Endodermal cell (in vitro differentiated cells): ENCODE results near the gene ETAA1. TPM values are rescaled to one million over a fixed set of nuclear protein-coding genes. Genes with fewer than 3 reads are reported as not detected.

ENCODE experiments used
- DNase-seq: peaks from one replicate; pipeline ENCODE4 v3.0.0-alpha.2; 2017
- H3K27ac ChIP-seq: 2 replicates; pipeline ENCODE4 v1.5.1; 2013; ENCODE audit warnings: mild to moderate bottlenecking, low read depth, low read length, moderate library complexity
- H3K27me3 ChIP-seq: 2 replicates; pipeline ENCODE4 v1.6.1; 2013; ENCODE audit warnings: mild to moderate bottlenecking, low read length, moderate library complexity; ENCODE audit not compliant: insufficient read depth, control insufficient read depth, poor library complexity, severe bottlenecking
- H3K36me3 ChIP-seq: 2 replicates; pipeline ENCODE4 v1.7.0; 2013; ENCODE audit warnings: mild to moderate bottlenecking, low read length, moderate library complexity; ENCODE audit not compliant: control insufficient read depth, insufficient read depth
- H3K4me1 ChIP-seq: one replicate; pipeline ENCODE4 v1.7.0; 2013; ENCODE audit warnings: low read length; ENCODE audit not compliant: control insufficient read depth, insufficient read depth
- H3K4me3 ChIP-seq: 2 replicates; pipeline ENCODE4 v1.5.1; 2013; ENCODE audit warnings: mild to moderate bottlenecking, low read length, moderate library complexity
- H3K9ac ChIP-seq: 2 replicates; pipeline ENCODE4 v1.6.1; 2013; ENCODE audit warnings: mild to moderate bottlenecking, low read length, moderate library complexity; ENCODE audit not compliant: poor library complexity, severe bottlenecking; ENCODE audit errors: extremely low read depth
- H3K9me3 ChIP-seq: 2 replicates; pipeline ENCODE4 v1.6.1; 2013; ENCODE audit warnings: mild to moderate bottlenecking, low read length, moderate library complexity; ENCODE audit not compliant: control insufficient read depth
- H3K27ac Mint-ChIP-seq: 2 replicates; pipeline ENCODE4 v1.8.0; 2020; ENCODE audit warnings: mixed read lengths
- H3K27me3 Mint-ChIP-seq: 2 replicates; pipeline ENCODE4 v1.8.0; 2021; ENCODE audit warnings: mild to moderate bottlenecking, mixed read lengths; ENCODE audit not compliant: insufficient read depth
- H3K36me3 Mint-ChIP-seq: 2 replicates; pipeline ENCODE4 v1.8.0; 2020; ENCODE audit warnings: low read depth, mixed read lengths
- H3K4me1 Mint-ChIP-seq: 2 replicates; pipeline ENCODE4 v1.8.0; 2020; ENCODE audit warnings: mixed read lengths
- H3K4me3 Mint-ChIP-seq: 2 replicates; pipeline ENCODE4 v1.8.0; 2020; ENCODE audit warnings: mild to moderate bottlenecking, moderate library complexity, mixed read lengths
- H3K9me3 Mint-ChIP-seq: 2 replicates; pipeline ENCODE4 v1.8.0; 2020; ENCODE audit warnings: mild to moderate bottlenecking, mixed read lengths
- WGBS, 2 experiments: methylation state at CpG; one replicate each; pipeline versions ENCODE4 v1.1.5 to v1.1.7; 2013; ENCODE audit warnings: missing lambda C conversion rate in 2 of 2, mixed read lengths in 1 of 2; ENCODE audit not compliant: insufficient coverage in 1 of 2, insufficient read length in 1 of 2; 5-methylcytosine and 5-hydroxymethylcytosine counted together
- total RNA-seq, 2 donors: library from RNA; stranded (reverse); fragmentation: NEBNext Ultra II Directional in 1 of 2; extraction: Animal tissue kit (Norgen Biotek cat#: 25700) in 1 of 2; gene quantifications; 2 replicates in 1 of 2; 3 replicates in 1 of 2; pipeline ENCODE4 v1.2.1, GENCODE V29; 2021
- TF ChIP-seq, protein P1 (sequence below): fragments of 200-600 bp; sonication (generic); conservative IDR thresholded peaks from 2 replicates; pipeline ENCODE4 v1.5.0; 2021; ENCODE audit warnings: antibody characterized with exemption, mild to moderate bottlenecking

Gene ETAA1
- total RNA-seq, 2 donors from 2014 or later = 18.9 to 21.3 TPM

DNA sequence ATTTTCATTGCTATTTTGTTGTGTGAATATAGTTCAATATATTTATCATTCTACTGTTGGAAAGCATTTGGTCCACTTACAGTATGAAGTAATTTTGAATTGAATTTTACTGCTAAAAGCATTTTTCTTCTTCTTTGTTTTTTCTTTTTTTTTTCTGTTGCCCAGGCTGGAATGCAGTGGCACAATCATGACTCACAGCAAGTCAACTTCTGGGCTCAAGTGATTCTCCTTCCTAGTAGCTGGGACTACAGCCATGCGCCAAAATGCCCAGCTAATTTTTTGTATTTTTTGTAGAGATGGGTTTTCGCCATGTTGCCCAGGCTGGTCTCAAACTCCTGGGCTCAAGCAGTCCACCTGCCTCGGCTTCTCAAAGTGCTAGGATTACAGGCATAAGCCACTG, 2.4 kb upstream of the ETAA1 start:
- H3K4me1 ChIP-seq = peaks cover 3% of the 10 kb centered on the region
- Mint-ChIP-seq H3K27me3 (no peaks in the 10 kb centered on the region), H3K27ac (no peak overlapping the region), H3K4me1 (peaks cover 4% of the 10 kb centered on the region), H3K9me3 (no peaks in the 10 kb centered on the region), H3K4me3 (no peak overlapping the region), H3K36me3 (no peaks in the 10 kb centered on the region)
- TF ChIP-seq, protein P1, sequence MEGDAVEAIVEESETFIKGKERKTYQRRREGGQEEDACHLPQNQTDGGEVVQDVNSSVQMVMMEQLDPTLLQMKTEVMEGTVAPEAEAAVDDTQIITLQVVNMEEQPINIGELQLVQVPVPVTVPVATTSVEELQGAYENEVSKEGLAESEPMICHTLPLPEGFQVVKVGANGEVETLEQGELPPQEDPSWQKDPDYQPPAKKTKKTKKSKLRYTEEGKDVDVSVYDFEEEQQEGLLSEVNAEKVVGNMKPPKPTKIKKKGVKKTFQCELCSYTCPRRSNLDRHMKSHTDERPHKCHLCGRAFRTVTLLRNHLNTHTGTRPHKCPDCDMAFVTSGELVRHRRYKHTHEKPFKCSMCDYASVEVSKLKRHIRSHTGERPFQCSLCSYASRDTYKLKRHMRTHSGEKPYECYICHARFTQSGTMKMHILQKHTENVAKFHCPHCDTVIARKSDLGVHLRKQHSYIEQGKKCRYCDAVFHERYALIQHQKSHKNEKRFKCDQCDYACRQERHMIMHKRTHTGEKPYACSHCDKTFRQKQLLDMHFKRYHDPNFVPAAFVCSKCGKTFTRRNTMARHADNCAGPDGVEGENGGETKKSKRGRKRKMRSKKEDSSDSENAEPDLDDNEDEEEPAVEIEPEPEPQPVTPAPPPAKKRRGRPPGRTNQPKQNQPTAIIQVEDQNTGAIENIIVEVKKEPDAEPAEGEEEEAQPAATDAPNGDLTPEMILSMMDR = no peak
- DNase-seq = no peak
- no peaks in the 10 kb centered on the region for H3K27me3 ChIP-seq
- 71 to 92% methylated on average over 3 of the region's 3 CpGs for WGBS, 2 experiments
- H3K27ac ChIP-seq = no peak overlapping the region
- no peak overlapping the region for H3K9ac ChIP-seq
- H3K36me3 ChIP-seq = no peaks in the 10 kb centered on the region
- H3K9me3 ChIP-seq = no peaks in the 10 kb centered on the region
- no peak overlapping the region for H3K4me3 ChIP-seq

DNA sequence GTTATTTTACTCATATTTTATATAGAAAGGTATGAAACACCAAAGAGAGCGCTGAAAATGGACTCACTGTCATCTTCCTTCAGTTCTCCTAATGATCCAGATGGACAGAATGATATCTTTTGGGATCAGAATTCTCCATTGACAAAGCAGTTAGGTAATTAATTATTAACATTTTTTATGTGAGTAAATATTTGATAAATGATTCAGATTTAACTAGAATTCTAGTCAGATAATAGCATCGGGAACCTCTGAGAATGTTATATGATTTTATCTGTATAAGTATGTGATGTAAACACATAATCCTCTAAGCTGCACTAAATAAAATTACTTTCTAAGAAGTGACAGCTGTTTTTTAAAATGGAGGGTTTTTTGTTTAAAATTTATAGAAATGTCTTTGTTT, 2.0 kb downstream of the ETAA1 start:
- no peak overlapping the region for H3K9ac ChIP-seq
- WGBS, 2 experiments = 94% methylated on average over 1 of the region's 2 CpGs; no CpG with 5 or more reads in 1 of the 2 experiments
- Mint-ChIP-seq H3K4me1 (peaks cover 7% of the 10 kb centered on the region), H3K9me3 (no peaks in the 10 kb centered on the region), H3K27me3 (no peaks in the 10 kb centered on the region), H3K36me3 (peaks cover 18% of the 10 kb centered on the region), H3K27ac (no peak overlapping the region), H3K4me3 (no peak overlapping the region)
- H3K27me3 ChIP-seq = no peaks in the 10 kb centered on the region
- TF ChIP-seq, protein P1 = no peak
- no peak overlapping the region for H3K27ac ChIP-seq
- no peak for DNase-seq
- H3K9me3 ChIP-seq = no peaks in the 10 kb centered on the region
- no peak overlapping the region for H3K4me3 ChIP-seq
- peaks cover 3% of the 10 kb centered on the region for H3K4me1 ChIP-seq
- peaks cover 20% of the 10 kb centered on the region for H3K36me3 ChIP-seq

GRCh38 chr2:67399831-67400489, 2.8 kb downstream of the ETAA1 start:
- no peak overlapping the region for H3K4me3 Mint-ChIP-seq

More at GRCh38 chr2:67399831-67400489, 2.8 kb downstream of the ETAA1 start:
- H3K4me3 ChIP-seq = no peak overlapping the region
- WGBS, 2 experiments = 80 to 81% methylated on average over 1 of the region's 3 CpGs
- peaks cover 26% of the 10 kb centered on the region for H3K36me3 Mint-ChIP-seq
- H3K27me3 Mint-ChIP-seq = no peaks in the 10 kb centered on the region
- H3K9me3 ChIP-seq = no peaks in the 10 kb centered on the region
- H3K9ac ChIP-seq = no peak overlapping the region
- DNase-seq = no peak
- no peak overlapping the region for H3K27ac Mint-ChIP-seq
- no peaks in the 10 kb centered on the region for H3K27me3 ChIP-seq
- H3K4me1 Mint-ChIP-seq = peaks cover 4% of the 10 kb centered on the region
- no peaks in the 10 kb centered on the region for H3K9me3 Mint-ChIP-seq
- no peak overlapping the region for H3K27ac ChIP-seq
- peaks cover 3% of the 10 kb centered on the region for H3K4me1 ChIP-seq
- TF ChIP-seq, protein P1 = no peak
- H3K36me3 ChIP-seq = peaks cover 28% of the 10 kb centered on the region
